CD14-positive monocyte (primary cell): Measurements from ENCODE around the gene GLYAT. TPM values are rescaled to one million over a fixed set of nuclear protein-coding genes. Genes with fewer than 3 reads are reported as not detected.

Source experiments
- DNase-seq, 3 donors: peaks; one replicate each; pipeline ENCODE4 v3.0.0-alpha.2; 2011 to 2022
- H2AFZ ChIP-seq: 2 replicates; pipeline ENCODE4 v1.6.0; 2012; ENCODE audit warnings: mild to moderate bottlenecking, low read depth, low read length, inconsistent platforms; ENCODE audit not compliant: insufficient read depth, poor library complexity, severe bottlenecking
- H3K27ac ChIP-seq, 2 donors: 1 replicate in 1 of 2; 2 replicates in 1 of 2; pipeline ENCODE4 v1.5.1; 2012 to 2013; ENCODE audit warnings: low read length in 2 of 2, control low read depth in 1 of 2, inconsistent platforms in 1 of 2, low read depth in 1 of 2, mild to moderate bottlenecking in 1 of 2
- H3K27me3 ChIP-seq, 2 donors: one replicate each; pipeline versions ENCODE4 v1.6.0 to v1.6.1; 2011 to 2013; ENCODE audit warnings: low read length in 2 of 2; ENCODE audit not compliant: control insufficient read depth in 2 of 2, insufficient read depth in 2 of 2
- H3K36me3 ChIP-seq, 2 donors: replicated peaks in 1 of 2; 1 replicate in 1 of 2; 2 replicates in 1 of 2; pipeline versions ENCODE4 v1.5.1 to v1.6.1; 2012 to 2013; ENCODE audit warnings: low read length in 2 of 2, control low read depth in 1 of 2, inconsistent platforms in 1 of 2, mild to moderate bottlenecking in 1 of 2; ENCODE audit not compliant: insufficient read depth in 2 of 2, control insufficient read depth in 1 of 2
- H3K4me1 ChIP-seq, 2 donors: 1 replicate in 1 of 2; 2 replicates in 1 of 2; pipeline versions ENCODE4 v1.5.1 to v1.6.1; 2012 to 2013; ENCODE audit warnings: low read length in 2 of 2, control low read depth in 1 of 2, inconsistent platforms in 1 of 2, mild to moderate bottlenecking in 1 of 2, moderate library complexity in 1 of 2; ENCODE audit not compliant: insufficient read depth in 2 of 2, control insufficient read depth in 1 of 2
- H3K4me2 ChIP-seq: replicated peaks from 2 replicates; pipeline ENCODE3; 2012; ENCODE audit warnings: low read length, moderate library complexity, mild to moderate bottlenecking; ENCODE audit not compliant: poor library complexity, severe bottlenecking; ENCODE audit errors: extremely low read depth
- H3K4me3 ChIP-seq, 3 experiments: fragments of 200-600 bp in 1 of 3; sonication (generic) in 1 of 3; replicated peaks in 1 of 3; 1 replicate in 2 of 3; 2 replicates in 1 of 3; pipeline ENCODE4 v1.5.1; 2011 to 2013; ENCODE audit warnings: low read length in 3 of 3, mild to moderate bottlenecking in 3 of 3, control low read depth in 2 of 3, low read depth in 2 of 3, inconsistent platforms in 1 of 3, moderate library complexity in 1 of 3
- H3K79me2 ChIP-seq: 2 replicates; pipeline ENCODE4 v1.6.0; 2012; ENCODE audit warnings: mild to moderate bottlenecking, control low read depth, inconsistent platforms, low read length, moderate library complexity; ENCODE audit not compliant: insufficient read depth
- H3K9ac ChIP-seq: 2 replicates; pipeline ENCODE4 v1.6.0; 2017; ENCODE audit warnings: low read length, mild to moderate bottlenecking; ENCODE audit not compliant: insufficient read depth, poor library complexity, severe bottlenecking
- H3K9me3 ChIP-seq, 2 donors: replicated peaks in 1 of 2; 1 replicate in 1 of 2; 2 replicates in 1 of 2; pipeline versions ENCODE4 v1.5.1 to v1.6.1; 2012 to 2013; ENCODE audit warnings: low read length in 2 of 2, control low read depth in 1 of 2; ENCODE audit not compliant: control insufficient read depth in 1 of 2, insufficient read depth in 1 of 2
- H4K20me1 ChIP-seq: 2 replicates; pipeline ENCODE4 v1.6.0; 2012; ENCODE audit warnings: mild to moderate bottlenecking, low read length, control low read depth, moderate library complexity; ENCODE audit not compliant: insufficient read depth
- H3K27ac Mint-ChIP-seq, 7 donors: one replicate each; pipeline ENCODE4 v1.8.0; 2020; ENCODE audit warnings: mild to moderate bottlenecking in 7 of 7, mixed read lengths in 7 of 7, moderate library complexity in 6 of 7, inconsistent platforms in 2 of 7
- H3K27me3 Mint-ChIP-seq, 3 donors: one replicate each; pipeline ENCODE4 v1.8.0; 2021 to 2022; ENCODE audit warnings: low read depth in 3 of 3, mild to moderate bottlenecking in 3 of 3, mixed read lengths in 3 of 3, moderate library complexity in 3 of 3, inconsistent platforms in 1 of 3
- H3K36me3 Mint-ChIP-seq, 2 donors: one replicate each; pipeline ENCODE4 v1.8.0; 2020; ENCODE audit warnings: mixed read lengths in 2 of 2, inconsistent platforms in 1 of 2, mild to moderate bottlenecking in 1 of 2
- H3K4me1 Mint-ChIP-seq: one replicate; pipeline ENCODE4 v1.8.0; 2020; ENCODE audit warnings: mild to moderate bottlenecking, mixed read lengths
- H3K4me3 Mint-ChIP-seq, 2 donors: one replicate each; pipeline ENCODE4 v1.8.0; 2020; ENCODE audit warnings: mild to moderate bottlenecking in 2 of 2, mixed read lengths in 2 of 2, moderate library complexity in 1 of 2
- H3K9me3 Mint-ChIP-seq, 7 donors: one replicate each; pipeline ENCODE4 v1.8.0; 2020 to 2022; ENCODE audit warnings: mixed read lengths in 7 of 7, mild to moderate bottlenecking in 6 of 7, moderate library complexity in 6 of 7, inconsistent platforms in 2 of 7
- CTCF ChIP-seq: fragments of 200-600 bp; IDR thresholded peaks from one replicate; pipeline ENCODE4 v1.8.0; 2022; ENCODE audit warnings: antibody characterized with exemption, mild to moderate bottlenecking
- WGBS: methylation state at CpG from one replicate; pipeline ENCODE4 v1.1.5; 2013; ENCODE audit warnings: missing lambda C conversion rate; ENCODE audit not compliant: insufficient coverage; 5-methylcytosine and 5-hydroxymethylcytosine counted together
- intact Hi-C, 2 donors: fragments of 100-400 bp; cut with micrococcal nuclease; formaldehyde crosslinking; loops; one replicate each; pipeline versions ENCODE4 v1.15.0 to v1.15.1; 2023
- polyA plus RNA-seq, 3 donors: library from polyadenylated mRNA; depleted of rRNA in 1 of 3; unstranded in 2 of 3; stranded (reverse) in 1 of 3; fragments of 300-500 nt in 2 of 3; fragments of >200 nt in 1 of 3; fragmentation: Illumina TruSeq in 2 of 3; gene quantifications; 1 replicate in 2 of 3; 2 replicates in 1 of 3; pipeline ENCODE4 v1.2.3, GENCODE V29; 2012 to 2021

The GLYAT gene
- polyA plus RNA-seq, 3 donors: not detected

DNA sequence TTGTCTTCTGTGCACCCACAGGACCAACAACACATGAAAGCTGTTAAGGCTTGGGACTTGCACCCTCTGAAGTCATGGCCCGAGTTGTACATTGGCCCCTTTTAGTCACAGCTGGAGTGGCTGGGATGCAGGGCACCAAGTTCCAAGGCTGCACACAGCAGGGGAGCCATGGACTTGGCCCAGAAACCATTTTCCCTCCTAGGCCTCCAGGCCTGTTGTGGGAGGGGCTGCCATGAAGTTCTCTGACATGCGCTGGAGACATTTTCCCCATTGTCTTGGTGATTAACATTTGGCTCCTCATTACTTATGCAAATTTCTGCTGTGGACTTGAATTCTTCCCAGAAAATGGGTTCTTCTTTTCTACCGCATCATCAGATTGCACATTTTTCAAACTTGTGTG lies 48.8 kb upstream of the GLYAT start:
- no peak overlapping the region for H3K27ac Mint-ChIP-seq
- intact Hi-C loops: no loop called here

GRCh38 chr11:58776891-58777710 lies 45.4 kb upstream of the GLYAT start:
- peak overlapping the region; percentile 48 for H3K4me2 ChIP-seq
- 2% methylated on average over 5 of the region's 12 CpGs for WGBS
- Mint-ChIP-seq H3K4me3 (peak overlapping the region in 1 of 2 donors; percentile 81), H3K36me3 (no peaks in the 10 kb centered on the region), H3K4me1 (peaks cover 29% of the 10 kb centered on the region), H3K9me3 (peaks cover 0 to 12% (median 1%) of the 10 kb centered on the region in 7 donors), H3K27me3 (peaks cover 0 to 8% (median 3%) of the 10 kb centered on the region in 3 donors), H3K27ac (peak overlapping the region; percentile 85 to 95 (median 93))
- no peaks in the 10 kb centered on the region for H3K36me3 ChIP-seq
- intact Hi-C loops: no loop called here
- no peak for TF ChIP-seq CTCF
- H4K20me1 ChIP-seq: no peaks in the 10 kb centered on the region
- H2AFZ ChIP-seq: peak overlapping the region; percentile 62
- no peaks in the 10 kb centered on the region for H3K27me3 ChIP-seq
- H3K9me3 ChIP-seq: no peaks in the 10 kb centered on the region
- H3K4me3 ChIP-seq: peak overlapping the region in 2 of 3 experiments; percentile 16 to 42
- DNase-seq: peak; percentile 51 to 70 (median 61)
- H3K79me2 ChIP-seq: no peaks in the 10 kb centered on the region
- peak overlapping the region; percentile 16 for H3K9ac ChIP-seq
- peak overlapping the region; percentile 75 to 84 for H3K27ac ChIP-seq
- H3K4me1 ChIP-seq: peaks cover 18 to 19% of the 10 kb centered on the region in 2 donors

More for the DNA sequence above, 48.8 kb upstream of the GLYAT start:
- Histone ChIP-seq H3K9ac (no peak overlapping the region), H4K20me1 (no peaks in the 10 kb centered on the region), H3K4me2 (no peak overlapping the region), H3K79me2 (no peaks in the 10 kb centered on the region), H3K27ac (no peak overlapping the region), H3K27me3 (no peaks in the 10 kb centered on the region), H3K4me3 (no peak overlapping the region), H3K36me3 (no peaks in the 10 kb centered on the region), H2AFZ (no peak overlapping the region), H3K4me1 (peaks cover 18 to 19% of the 10 kb centered on the region in 2 donors), H3K9me3 (no peaks in the 10 kb centered on the region)
- Mint-ChIP-seq H3K9me3 (peaks cover 0 to 12% (median 1%) of the 10 kb centered on the region in 7 donors), H3K4me1 (peaks cover 24% of the 10 kb centered on the region), H3K27me3 (peaks cover 0 to 4% (median 2%) of the 10 kb centered on the region in 3 donors), H3K4me3 (no peak overlapping the region), H3K36me3 (no peaks in the 10 kb centered on the region)
- 94% methylated on average over 3 of the region's 3 CpGs for WGBS
- no peak for TF ChIP-seq CTCF
- no peak for DNase-seq
